Activated T-cell treated with anti-CD3 and anti-CD28 coated beads, Interleukin-2, amount 50 U/mL, for 72 hours (primary cell): Measurements from ENCODE around the gene RPS24. TPM values are rescaled to one million over a fixed set of nuclear protein-coding genes. Genes with fewer than 3 reads are reported as not detected.

Experiments
- total RNA-seq, 2 donors: library from RNA; stranded (reverse); gene quantifications; one replicate each; pipeline ENCODE4 v1.2.3, GENCODE V29; 2022

The RPS24 gene
- total RNA-seq, 2 donors from 2014 or later = 1,385 to 1,724 TPM

Other genes with a start within 250 kb of the RPS24 start
- gene DLG5, start 107.1 kb upstream of the RPS24 start, total RNA-seq = 1 to 10 TPM; 3.2 to 6.5 TPM
- 10 to 100 TPM; 20.9 to 22.4 TPM for gene POLR3A, start 4.3 kb upstream of the RPS24 start, total RNA-seq